ENCODE data around the gene OR52A1. TPM values are rescaled to one million over a fixed set of nuclear protein-coding genes. Genes with fewer than 3 reads are reported as not detected.

OR52A1 gene
- total RNA-seq, 1 experiment from 2014 or later, result 0.42 TPM

- H2BK12ac ChIP-seq (ENCODE audit: insufficient read length, low read depth, low read length), result no peak overlapping the region
- H3T11ph ChIP-seq (ENCODE audit: low read length), result no peak overlapping the region
- H4K91ac ChIP-seq (ENCODE audit: insufficient read length, low read depth, low read length), result no peak overlapping the region
- Mint-ChIP-seq H3K4me1 (no peaks in the 10 kb centered on the region), H3K27me3 (ENCODE audit: low read depth) (no peaks in the 10 kb centered on the region), H3K36me3 (ENCODE audit: insufficient read depth in 1 of 3, low read depth in 3 of 3) (no peaks in the 10 kb centered on the region), H3K4me3 (no peak overlapping the region), H3K9me3 (no peaks in the 10 kb centered on the region), H3K27ac (no peak overlapping the region)
- no peak overlapping the region for H3K23ac ChIP-seq (ENCODE audit: insufficient read length, low read depth, low read length)
- H3K79me1 ChIP-seq (ENCODE audit: insufficient read depth, low read depth, low read length, poor library complexity, severe bottlenecking), result no peaks in the 10 kb centered on the region
- no peak overlapping the region for H2AFZ ChIP-seq (ENCODE audit: low read length)
- no peak overlapping the region for H3K4ac ChIP-seq (ENCODE audit: low read depth, low read length)
- no peaks in the 10 kb centered on the region for H3K23me2 ChIP-seq (ENCODE audit: insufficient read length, low read depth, low read length, poor library complexity, severe bottlenecking)
- no peak overlapping the region for H3K4me2 ChIP-seq (ENCODE audit: insufficient read depth, insufficient read length, low read length)
- H3K4me1 ChIP-seq (ENCODE audit: insufficient read depth, low read length), result no peaks in the 10 kb centered on the region
- no peaks in the 10 kb centered on the region for H3K27me3 ChIP-seq (ENCODE audit: insufficient read depth, low read length)
- H3K56ac ChIP-seq (ENCODE audit: insufficient read length, low read depth, low read length), result no peak overlapping the region
- no CpG with 5 or more reads among the region's 7 CpGs for WGBS (ENCODE audit: extremely low coverage, insufficient read length, low lambda C conversion rate)
- no peak overlapping the region for H3K27ac ChIP-seq (ENCODE audit: insufficient read length, low read depth, low read length)
- H2BK15ac ChIP-seq (ENCODE audit: low read depth, low read length), result no peak overlapping the region
- no peaks in the 10 kb centered on the region for H3K79me2 ChIP-seq (ENCODE audit: insufficient read depth, low read length)
- H2AK5ac ChIP-seq (ENCODE audit: insufficient read length, low read length), result no peak overlapping the region
- H2BK120ac ChIP-seq (ENCODE audit: low read depth, low read length, poor library complexity, severe bottlenecking), result no peak overlapping the region
- no peak overlapping the region for H2BK5ac ChIP-seq (ENCODE audit: insufficient read length, low read length)
- no peaks in the 10 kb centered on the region for H3K9me3 ChIP-seq (ENCODE audit: control insufficient read depth, low read depth, low read length)
- TF ChIP-seq CTCF (conservative IDR thresholded peaks at IDR 0.05), result no peak
- no peak overlapping the region for H3K18ac ChIP-seq (ENCODE audit: insufficient read length, low read depth, low read length)
- no peak overlapping the region for H3K14ac ChIP-seq (ENCODE audit: insufficient read depth, low read length)
- H4K5ac ChIP-seq (ENCODE audit: insufficient read length, low read depth, low read length), result no peak overlapping the region
- H4K8ac ChIP-seq (replicated peaks; ENCODE audit: insufficient read length, low read depth, low read length), result no peak overlapping the region
- no peak overlapping the region for H3K9ac ChIP-seq (ENCODE audit: extremely low read depth, insufficient read length, low read length)
- no peak overlapping the region for H2BK20ac ChIP-seq (ENCODE audit: low read depth, low read length, poor library complexity, severe bottlenecking)
- no peaks in the 10 kb centered on the region for H4K20me1 ChIP-seq (ENCODE audit: control insufficient read depth, insufficient read depth, insufficient read length)
- DNase-seq, result no peak
Observed at GRCh38 chr11:5174934-5175333, 20.4 kb upstream of the OR52A1 start.

Data from H9 (cell line).